Hippocampal formation (tissue), 2 donors: Measurements from ENCODE around the gene PLA2G6.

Source experiments
- DNase-seq, 2 donors: peaks; one replicate each; lab custom pipeline; 2025; lab: John Stamatoyannopoulos, UW

PLA2G6 gene

DNA sequence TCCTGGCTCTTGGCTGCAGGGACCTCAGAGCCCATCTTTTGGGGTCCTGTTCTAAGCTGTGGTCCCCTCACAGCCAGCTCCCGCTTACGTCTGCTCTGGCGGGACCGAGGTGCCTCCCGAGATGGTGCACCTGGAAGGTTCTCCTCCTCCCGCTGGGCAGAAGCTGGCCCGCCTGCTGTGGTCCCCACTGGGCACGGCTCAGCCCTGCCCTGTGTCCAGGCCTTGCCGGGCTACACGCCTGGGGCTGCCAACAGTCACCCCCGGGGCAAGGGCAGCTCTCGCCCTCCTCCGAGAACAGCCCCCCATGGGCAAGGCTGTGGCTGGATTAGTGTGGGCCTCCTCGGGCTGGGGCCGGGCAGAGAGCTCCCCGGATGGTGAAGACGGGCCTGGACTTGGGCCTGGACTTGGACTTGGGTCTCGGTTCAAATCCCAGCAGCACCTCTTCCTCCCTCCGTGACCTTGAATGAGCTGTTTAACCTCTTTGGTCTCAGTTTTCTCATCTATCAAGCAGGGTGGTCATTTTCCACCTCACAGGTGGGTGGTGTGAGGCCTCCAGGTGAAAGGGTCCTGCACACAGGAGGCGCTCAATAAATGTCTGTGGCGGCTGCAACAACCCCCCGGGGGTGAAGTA lies 72.1 kb downstream of the PLA2G6 start:
- no peak for DNase-seq

DNA sequence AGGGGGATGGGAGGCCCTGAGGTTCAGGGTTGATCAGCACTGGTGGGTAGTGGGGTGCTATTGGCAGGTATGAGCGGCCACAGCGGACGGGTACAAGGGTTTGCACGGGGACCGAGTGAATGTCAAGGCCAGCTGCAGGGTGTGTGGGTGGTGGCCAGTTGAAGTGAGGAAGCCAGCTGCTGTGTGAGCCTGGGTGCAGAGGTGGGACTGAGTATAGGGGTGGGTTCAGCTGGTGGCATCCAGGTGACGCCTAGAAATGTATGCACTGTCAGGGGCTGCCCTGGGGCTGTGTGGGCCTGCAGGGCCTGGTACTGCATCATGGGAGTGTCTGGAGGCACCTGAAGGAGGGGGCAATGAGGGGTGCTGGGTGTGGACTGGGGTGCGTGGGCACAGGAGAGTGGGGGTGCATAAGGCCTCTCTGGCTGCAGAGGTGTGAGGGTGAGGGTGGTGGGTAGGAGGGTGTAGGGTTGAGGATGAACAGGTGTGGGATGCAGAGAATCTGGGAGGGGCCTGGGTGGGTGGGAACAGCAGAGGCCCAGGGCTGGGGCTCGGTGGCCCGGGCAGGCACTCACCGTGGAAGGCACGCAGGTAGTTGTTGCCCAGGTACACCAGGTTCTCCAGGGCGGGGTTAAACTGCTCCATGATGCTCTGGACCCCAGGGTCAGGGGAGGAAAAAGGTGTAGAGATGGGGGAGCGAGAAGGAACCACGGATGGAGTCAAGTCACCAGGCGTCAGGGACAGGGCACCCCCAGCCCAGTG lies 72.9 kb downstream of the PLA2G6 start:
- no peak for DNase-seq

DNA sequence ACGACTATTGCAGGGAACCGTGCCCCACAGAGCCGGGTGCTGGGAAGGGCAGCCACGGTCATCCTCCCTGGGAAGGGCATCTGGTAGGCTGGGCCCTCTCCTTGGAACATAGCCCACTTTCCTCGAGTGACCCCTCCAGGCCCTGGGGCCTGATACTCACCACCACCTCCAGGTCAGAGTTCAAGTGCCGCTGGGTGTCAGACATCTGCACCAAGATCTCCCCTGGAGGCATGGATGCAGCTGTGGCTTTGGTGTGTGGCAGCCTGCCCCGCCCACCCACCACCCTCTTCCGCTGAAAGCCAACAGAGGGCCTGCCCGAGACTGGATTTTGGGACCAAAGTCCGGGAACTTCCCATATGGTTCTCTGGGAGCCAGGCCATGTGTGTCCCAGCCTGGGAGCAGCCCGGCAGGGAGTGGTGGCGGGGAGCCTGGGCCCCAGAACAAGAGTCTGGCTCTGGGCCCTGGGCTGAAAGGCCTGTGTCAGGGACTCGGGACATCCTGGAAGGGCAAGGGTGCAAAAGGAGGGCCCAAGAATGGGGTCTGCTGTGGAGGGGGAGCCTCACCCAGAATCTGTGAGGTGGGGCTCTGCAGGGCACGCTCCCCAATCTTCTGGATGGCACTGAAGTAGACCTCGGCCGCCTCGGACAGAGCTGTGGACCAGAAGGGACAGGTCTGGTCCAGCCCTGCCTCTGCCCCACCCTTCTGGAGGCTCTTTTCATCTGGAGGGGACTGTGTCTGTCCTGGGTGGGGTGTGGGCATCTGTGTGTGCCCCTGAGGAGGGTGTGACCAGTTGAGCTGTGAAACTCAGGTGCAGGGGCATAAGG lies 73.7 kb downstream of the PLA2G6 start:
- no peak for DNase-seq

DNA sequence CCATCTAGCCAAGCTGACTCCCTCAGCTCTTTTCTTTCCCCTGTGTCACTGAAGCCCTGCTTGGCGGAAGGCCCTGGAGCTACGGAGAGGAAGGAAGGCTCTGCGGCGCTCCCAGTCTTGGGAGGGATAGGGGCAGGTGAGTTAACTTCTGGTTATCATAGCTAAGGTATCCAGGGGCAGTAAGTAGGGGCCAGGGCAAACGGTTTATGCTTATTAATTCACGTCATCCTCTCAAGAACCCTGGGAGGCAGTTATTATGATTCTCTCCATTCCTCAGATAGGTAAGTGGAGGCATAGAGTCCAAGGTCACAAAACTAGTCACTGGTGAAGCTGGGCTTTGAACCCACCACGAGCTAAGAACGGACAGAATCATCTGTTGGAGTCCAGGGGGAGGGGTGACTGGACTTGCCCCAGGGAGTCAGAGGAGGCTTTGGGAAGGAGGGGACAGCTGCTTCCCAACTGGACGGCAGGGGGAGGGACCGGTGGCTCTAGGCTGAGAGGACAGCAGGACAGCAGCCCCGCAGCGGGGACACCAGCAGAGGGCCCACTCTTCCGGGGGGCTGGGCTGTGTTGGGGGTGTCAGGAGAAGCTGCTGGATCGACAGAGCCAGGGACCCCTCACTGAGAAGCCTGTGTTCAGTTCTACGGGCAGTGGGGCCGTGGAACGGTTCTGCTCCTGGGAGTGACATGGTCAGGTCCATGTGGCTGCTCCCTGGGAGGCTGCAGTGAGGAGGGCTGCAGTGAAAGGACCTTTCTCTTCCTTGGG lies 74.6 kb downstream of the PLA2G6 start:
- no peak for DNase-seq

- DNase-seq, result no peak
Measured at GRCh38 chr22:38104084-38104483, 77.5 kb downstream of the PLA2G6 start.

GRCh38 chr22:38103641-38104040 lies 78.0 kb downstream of the PLA2G6 start:
- DNase-seq, result no peak

GRCh38 chr22:38098410-38099249 lies 83.0 kb downstream of the PLA2G6 start:
- no peak for DNase-seq

- no peak for DNase-seq
Measured at GRCh38 chr22:38097557-38098409, 83.8 kb downstream of the PLA2G6 start.

- no peak for DNase-seq
Measured at GRCh38 chr22:38097058-38097457, 84.6 kb downstream of the PLA2G6 start.

DNA sequence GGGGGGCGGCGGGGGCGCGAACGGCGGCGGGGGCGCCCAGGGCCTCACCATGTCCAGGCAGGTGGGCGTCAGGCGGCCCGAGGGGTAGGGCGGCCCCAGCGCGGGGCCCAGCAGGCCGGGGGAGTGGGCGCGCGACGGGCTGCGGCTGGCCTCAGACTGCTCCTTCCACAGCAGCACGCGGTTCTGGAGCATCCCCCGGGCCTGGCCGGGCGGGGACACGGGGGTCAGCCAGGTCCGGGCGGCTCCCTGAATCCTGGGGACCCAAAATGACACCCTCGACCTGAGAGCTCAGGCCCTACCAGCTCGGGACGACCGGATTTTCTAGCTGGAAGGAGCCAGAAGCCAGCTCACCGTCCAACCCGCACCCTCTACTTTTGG lies 92.2 kb downstream of the PLA2G6 start:
- no peak for DNase-seq

DNA sequence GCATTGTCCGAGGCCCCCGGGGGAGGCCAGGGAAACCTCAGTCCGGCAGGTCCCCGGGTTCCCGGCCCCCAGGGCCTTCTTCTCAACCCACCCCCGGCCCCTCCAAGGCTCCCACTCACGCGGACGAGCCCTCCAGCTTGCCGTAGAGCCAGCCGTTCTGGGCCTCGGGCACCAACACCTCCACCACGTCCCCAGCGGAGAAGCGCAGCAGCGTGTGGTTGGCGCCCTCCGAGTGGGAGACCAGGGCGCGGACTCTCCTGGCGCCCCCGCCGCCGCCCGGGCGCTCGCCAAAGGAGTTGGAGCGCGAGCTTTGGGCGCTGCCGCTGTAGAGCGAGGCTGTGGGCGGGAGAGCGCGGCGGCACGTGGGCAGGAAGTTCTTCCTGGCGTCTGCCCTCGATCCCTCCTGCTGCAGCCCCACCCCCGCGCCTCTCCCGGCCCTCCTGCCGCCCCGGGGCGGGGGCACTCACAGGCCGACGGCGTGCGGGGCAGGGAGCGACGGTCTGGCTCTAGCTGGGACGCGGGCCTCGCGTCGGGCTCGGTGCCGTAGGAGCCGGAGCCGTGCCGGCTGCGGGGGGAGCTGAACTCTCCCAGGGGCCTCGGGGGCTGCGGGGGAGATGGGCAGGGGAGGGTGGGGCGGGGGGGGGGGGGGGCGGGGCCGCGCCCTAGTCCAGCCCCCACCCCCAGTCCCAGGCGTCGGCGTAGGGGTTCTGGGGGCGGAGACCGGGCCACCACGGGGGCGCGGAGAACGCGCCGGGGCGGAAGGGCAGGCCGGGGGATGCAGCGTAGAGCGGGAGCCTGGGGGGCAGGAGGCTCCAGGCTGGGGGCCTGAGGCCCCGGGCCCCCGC lies 92.8 kb downstream of the PLA2G6 start:
- no peak for DNase-seq

DNA sequence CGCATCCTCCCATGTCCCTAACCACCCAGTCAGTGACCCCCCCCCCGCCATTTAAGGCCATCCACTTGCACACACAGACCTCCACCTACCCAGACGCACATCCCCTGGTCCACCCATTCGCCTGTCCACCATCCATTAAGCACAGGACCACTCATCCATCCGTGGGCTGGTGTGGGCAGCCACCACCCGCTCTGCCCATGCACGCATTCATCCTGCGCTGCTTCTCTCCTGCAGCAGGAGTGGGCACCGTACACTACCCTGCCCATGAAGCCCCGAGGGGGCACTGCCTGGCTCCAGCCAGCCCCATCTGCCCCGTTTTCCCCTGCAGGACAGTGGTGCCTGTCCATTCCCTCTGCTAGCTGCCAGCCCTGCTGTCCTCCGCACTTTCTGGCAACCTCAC lies 93.8 kb downstream of the PLA2G6 start:
- DNase-seq, result no peak

DNA sequence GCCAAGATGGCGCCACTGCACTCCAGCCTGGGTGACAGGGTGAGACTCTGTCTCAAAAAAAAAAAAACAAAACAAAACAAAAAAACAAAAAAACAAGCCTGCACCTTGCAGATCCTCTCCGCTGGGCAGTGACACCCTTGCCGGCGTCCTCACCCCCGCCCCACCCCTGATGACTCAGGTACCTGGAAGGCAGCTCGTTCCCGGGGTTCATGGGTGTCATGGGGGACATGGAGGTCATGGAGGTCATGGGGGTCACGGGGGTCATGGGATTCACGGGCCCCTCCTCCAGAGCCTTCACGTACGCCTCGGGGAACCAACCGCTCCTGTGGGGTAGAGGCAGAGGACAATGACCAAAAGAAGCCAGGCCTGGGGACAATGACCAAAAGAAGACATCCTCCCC lies 94.7 kb downstream of the PLA2G6 start:
- DNase-seq, result no peak

DNA sequence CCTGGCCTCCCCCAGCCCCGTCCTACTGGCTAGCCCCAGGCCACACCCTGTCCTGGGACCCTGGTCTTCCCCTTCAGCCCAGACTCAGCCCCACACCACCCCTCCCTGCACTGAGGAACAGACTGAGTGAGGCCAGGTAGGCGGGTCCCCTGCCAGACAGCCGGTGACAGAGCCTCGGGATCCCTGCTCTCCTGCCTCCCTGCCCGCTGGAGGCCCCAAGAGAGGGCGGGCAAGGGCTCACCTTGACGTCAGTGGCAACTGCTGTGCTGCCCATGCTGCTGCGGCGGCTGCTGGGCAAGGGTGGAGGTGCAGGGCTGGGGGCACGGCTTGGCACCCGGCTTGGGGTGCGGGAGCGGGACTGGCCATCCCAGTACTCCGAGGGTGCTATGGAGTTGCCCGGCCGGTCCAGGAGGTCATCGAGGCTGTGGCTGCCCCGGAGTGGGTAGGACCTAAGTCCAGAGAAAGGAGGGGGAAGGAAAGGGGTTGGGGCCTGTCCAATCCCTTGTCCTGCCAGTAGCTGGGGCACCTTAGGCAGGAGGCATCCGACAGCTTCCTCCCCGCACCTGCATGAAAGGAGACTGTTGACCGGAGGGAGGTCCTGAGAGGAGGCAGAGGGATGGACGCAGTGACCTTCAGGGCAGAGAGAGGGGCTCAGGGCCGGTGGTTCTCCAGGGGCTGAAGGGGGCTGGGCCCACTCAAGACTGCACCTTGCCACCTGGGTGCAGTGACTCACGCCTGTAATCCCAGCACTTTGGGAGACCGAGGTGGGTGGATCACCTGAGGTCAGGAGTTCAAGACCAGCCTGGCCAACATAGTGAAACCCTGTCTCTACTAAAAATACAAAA lies 95.4 kb downstream of the PLA2G6 start:
- DNase-seq, result no peak

DNA sequence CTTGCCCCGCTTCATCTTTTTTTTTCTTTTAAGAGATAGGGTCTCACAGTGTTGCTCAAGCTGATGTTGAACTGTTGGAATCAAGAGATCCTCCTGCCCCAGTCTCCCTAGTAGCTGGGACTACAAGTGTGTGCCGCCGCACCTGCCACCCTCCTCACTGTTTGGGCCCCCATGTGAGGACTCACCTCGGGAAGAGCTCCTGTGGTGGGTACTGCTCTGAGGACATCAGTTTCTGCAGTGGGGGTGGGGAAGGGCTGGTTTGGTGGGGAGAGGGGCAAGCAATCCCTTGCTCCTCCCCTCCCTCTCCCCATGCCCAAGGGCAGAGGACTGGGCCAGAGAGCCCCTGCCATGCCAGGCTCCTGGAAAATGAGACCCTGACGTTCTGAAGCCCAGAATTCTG lies 96.1 kb downstream of the PLA2G6 start:
- no peak for DNase-seq

DNA sequence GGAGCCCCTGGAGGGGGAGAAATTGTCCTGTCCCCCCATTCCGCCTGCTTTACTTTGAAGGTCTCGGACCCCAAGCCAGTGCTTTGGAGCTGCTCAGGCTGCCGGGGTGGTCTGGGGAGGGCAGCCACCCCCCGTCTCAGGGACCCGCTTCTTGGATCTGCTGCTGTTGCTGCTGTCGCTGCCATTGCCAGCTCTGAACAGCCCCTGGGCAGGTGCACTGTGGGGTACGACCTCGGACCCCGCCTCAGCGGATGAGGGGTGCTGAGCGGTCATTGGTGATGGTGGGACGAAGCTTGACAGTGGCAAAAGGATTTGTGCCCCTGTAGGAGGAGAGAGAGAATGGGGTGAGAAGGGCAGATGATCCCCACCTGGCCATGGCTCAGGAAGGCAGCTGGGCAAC lies 96.6 kb downstream of the PLA2G6 start:
- DNase-seq, result no peak

DNA sequence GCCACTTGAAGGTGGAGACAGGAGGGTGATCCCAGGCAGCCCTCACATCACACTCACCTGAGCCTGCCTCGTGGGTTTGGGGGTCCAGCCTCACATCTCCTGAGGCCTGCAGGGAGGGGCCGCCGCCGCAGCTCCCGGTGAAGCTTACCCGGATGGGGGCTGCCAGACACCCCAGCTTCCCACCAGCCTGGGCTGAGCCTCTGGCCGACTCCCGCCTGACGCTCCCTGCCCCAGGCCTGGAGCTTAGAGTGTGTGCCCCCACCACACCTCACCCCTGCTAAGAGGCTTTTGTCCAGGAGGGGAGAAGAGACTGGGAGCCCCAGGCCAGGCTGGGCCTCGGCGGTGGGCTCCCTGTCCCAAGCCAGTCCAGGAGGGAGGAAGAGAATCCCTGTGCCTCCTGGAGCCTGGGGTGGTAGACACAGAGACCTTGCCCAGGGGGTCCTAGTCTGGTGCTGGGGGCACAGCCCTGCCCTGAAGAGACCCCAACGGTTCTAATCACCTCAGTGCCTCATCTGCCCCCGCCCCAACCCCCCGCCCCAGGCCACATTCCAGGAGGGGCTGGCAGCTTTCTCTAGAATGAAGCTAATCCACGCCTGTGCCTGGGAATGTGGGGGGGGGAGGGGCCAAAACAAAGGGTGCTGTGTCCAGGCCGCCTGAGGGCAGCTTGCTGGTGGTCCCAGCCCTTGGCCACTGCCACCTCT lies 97.5 kb downstream of the PLA2G6 start, which contains the start of gene SLC16A8:
Gene SLC16A8, minus strand, starts transcription at position 254 of the 701 bp plus-strand sequence. CDS start 1,311 bp downstream, outside the sequence.
- DNase-seq, result no peak
